ENCODE measurements around the gene ST6GAL1.

Gene ST6GAL1

GRCh38 chr3:186980989-186981388 lies 50.7 kb downstream of the ST6GAL1 start:
- Histone ChIP-seq H3K27ac (ENCODE audit: poor library complexity, severe bottlenecking) (no peak overlapping the region), H3K4me1 (ENCODE audit: insufficient read depth, poor library complexity, severe bottlenecking) (no peaks in the 10 kb centered on the region), H3K27me3 (ENCODE audit: insufficient read depth, poor library complexity, severe bottlenecking) (no peaks in the 10 kb centered on the region), H3K9me3 (ENCODE audit: severe bottlenecking) (no peaks in the 10 kb centered on the region), H3K36me3 (ENCODE audit: low read depth) (no peaks in the 10 kb centered on the region), H3K4me3 (ENCODE audit: severe bottlenecking) (no peak overlapping the region)
- TF ChIP-seq CTCF (IDR thresholded peaks at IDR 0.05; ENCODE audit: poor library complexity, severe bottlenecking): no peak
- no peak for DNase-seq (ENCODE audit: low spot score)
- ATAC-seq (ENCODE audit: low read depth): no peak

DNA sequence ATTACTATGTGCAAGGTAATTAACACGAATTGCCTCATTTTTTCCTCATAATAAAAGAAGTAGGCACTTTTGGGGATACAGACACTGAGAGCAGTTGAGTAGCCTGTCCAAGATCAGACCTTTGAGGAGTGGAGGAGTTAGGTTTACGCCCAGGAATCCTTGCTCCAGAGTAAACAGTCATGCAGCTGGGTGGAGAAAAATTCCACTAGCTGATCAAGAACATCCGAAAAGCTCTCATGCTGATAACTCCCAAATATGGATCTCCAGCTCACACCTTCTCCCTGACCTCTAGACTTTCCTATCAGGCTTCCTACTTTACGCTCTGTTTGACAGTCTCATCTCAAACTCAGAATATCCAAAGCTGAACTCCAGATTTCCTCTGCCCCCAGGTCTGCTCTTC lies 53.3 kb downstream of the ST6GAL1 start:
- Histone ChIP-seq H3K4me3 (ENCODE audit: severe bottlenecking) (no peak overlapping the region), H3K27ac (ENCODE audit: poor library complexity, severe bottlenecking) (no peak overlapping the region), H3K4me1 (ENCODE audit: insufficient read depth, poor library complexity, severe bottlenecking) (no peaks in the 10 kb centered on the region), H3K36me3 (ENCODE audit: low read depth) (no peaks in the 10 kb centered on the region), H3K9me3 (ENCODE audit: severe bottlenecking) (no peaks in the 10 kb centered on the region), H3K27me3 (ENCODE audit: insufficient read depth, poor library complexity, severe bottlenecking) (no peaks in the 10 kb centered on the region)
- ATAC-seq (ENCODE audit: low read depth) (no peak), DNase-seq (ENCODE audit: low spot score) (no peak)
- TF ChIP-seq CTCF (IDR thresholded peaks at IDR 0.05; ENCODE audit: poor library complexity, severe bottlenecking): no peak

DNA sequence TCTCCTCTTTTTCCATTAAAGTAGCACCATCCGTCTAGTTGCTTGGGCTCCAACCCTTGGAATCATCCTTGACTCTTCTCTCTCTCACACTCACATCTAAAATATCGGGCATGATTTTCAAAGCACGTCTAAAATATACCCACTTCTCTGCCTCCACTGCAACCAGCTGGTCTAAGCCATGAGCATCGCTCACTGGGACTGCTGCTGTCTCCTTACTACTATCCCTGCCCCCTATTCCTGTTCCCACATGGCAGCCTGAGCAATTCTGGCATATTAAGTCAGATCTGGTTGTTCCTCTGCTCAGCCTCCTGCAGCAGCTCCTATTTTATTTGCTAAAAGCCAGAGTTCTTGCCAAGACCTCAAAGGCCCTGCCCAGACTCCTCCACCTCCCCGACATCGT lies 53.7 kb downstream of the ST6GAL1 start:
- ATAC-seq (ENCODE audit: low read depth) (no peak), DNase-seq (ENCODE audit: low spot score) (no peak)
- H3K36me3 ChIP-seq (ENCODE audit: low read depth): no peaks in the 10 kb centered on the region
- TF ChIP-seq CTCF (IDR thresholded peaks at IDR 0.05; ENCODE audit: poor library complexity, severe bottlenecking): no peak
- no peaks in the 10 kb centered on the region for H3K9me3 ChIP-seq (ENCODE audit: severe bottlenecking)
- no peak overlapping the region for H3K27ac ChIP-seq (ENCODE audit: poor library complexity, severe bottlenecking)
- no peaks in the 10 kb centered on the region for H3K27me3 ChIP-seq (ENCODE audit: insufficient read depth, poor library complexity, severe bottlenecking)
- no peaks in the 10 kb centered on the region for H3K4me1 ChIP-seq (ENCODE audit: insufficient read depth, poor library complexity, severe bottlenecking)
- H3K4me3 ChIP-seq (ENCODE audit: severe bottlenecking): no peak overlapping the region

DNA sequence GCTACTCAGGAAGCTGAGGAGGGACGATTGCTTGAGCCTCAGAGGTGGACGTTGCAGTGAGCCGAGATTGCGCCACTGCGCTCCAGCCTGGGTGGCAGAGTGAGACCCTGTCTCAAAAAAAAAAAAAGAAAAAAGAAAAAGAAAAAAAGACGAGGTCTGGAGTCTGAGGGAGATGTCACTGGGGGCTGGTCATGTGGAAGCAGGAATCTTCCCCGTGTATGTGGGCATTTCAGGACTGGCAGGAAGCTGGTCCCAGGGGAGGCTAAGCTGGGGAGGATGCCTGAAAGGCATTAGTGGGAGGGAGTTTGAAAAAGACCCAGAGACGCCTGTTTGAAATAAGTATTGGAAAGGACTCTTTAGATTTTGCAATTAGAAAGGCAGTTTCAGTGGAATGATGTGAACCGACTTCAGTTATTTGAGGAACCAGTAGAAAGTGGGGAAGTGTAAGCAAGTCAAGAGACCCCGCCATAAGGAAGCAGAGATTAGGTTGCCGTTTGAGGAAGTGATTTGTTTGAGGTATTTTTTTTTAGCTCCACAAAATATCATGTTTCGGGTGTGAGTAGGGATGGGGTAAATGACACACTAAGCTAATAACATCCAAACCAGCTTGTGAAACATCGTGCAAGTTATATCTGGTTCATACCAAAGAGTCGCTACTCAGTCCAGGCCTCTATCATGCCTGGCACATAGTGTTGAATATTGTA lies 55.5 kb downstream of the ST6GAL1 start:
- no peak for ATAC-seq (ENCODE audit: low read depth)
- H3K36me3 ChIP-seq (ENCODE audit: low read depth): no peaks in the 10 kb centered on the region
- no peaks in the 10 kb centered on the region for H3K27me3 ChIP-seq (ENCODE audit: insufficient read depth, poor library complexity, severe bottlenecking)

More for the DNA sequence above, 55.5 kb downstream of the ST6GAL1 start:
- TF ChIP-seq CTCF (IDR thresholded peaks at IDR 0.05; ENCODE audit: poor library complexity, severe bottlenecking): no peak
- no peak for DNase-seq (ENCODE audit: low spot score)
- H3K4me1 ChIP-seq (ENCODE audit: insufficient read depth, poor library complexity, severe bottlenecking): peaks cover under 1% of the 10 kb centered on the region
- no peaks in the 10 kb centered on the region for H3K9me3 ChIP-seq (ENCODE audit: severe bottlenecking)
- H3K27ac ChIP-seq (ENCODE audit: poor library complexity, severe bottlenecking): no peak overlapping the region
- no peak overlapping the region for H3K4me3 ChIP-seq (ENCODE audit: severe bottlenecking)

Data from RWPE2 (cell line).